NCI-H2227 (cell line): Measurements from ENCODE around the gene TMEM183A.

ENCODE experiments used
- DNase-seq: peaks from one replicate; lab custom pipeline; 2025; ENCODE audit not compliant: unreplicated experiment; lab: John Stamatoyannopoulos, UW

The TMEM183A gene

GRCh38 chr1:203028067-203028783, 21.1 kb downstream of the TMEM183A start:
- peak; percentile 27 for DNase-seq

GRCh38 chr1:203028784-203029553, 21.8 kb downstream of the TMEM183A start:
- peak; percentile 41 for DNase-seq

GRCh38 chr1:203031467-203031866, 24.3 kb downstream of the TMEM183A start:
- peak; percentile 14 for DNase-seq

GRCh38 chr1:203033287-203033686, 26.1 kb downstream of the TMEM183A start:
- no peak for DNase-seq

GRCh38 chr1:203033917-203034316, 26.7 kb downstream of the TMEM183A start:
- no peak for DNase-seq

GRCh38 chr1:203034422-203035110, 27.4 kb downstream of the TMEM183A start:
- DNase-seq: no peak

GRCh38 chr1:203035111-203036000, 28.2 kb downstream of the TMEM183A start:
- DNase-seq: peak; percentile 50

- no peak for DNase-seq
These were observed 29.0 kb downstream of the TMEM183A start for GRCh38 chr1:203036135-203036534.

GRCh38 chr1:203036537-203036936, 29.4 kb downstream of the TMEM183A start:
- DNase-seq: no peak

- no peak for DNase-seq
These were observed 30.5 kb downstream of the TMEM183A start for GRCh38 chr1:203037509-203038190.

- DNase-seq: no peak
These were observed 31.1 kb downstream of the TMEM183A start for GRCh38 chr1:203038217-203038741.

- DNase-seq: peak; percentile 86
These were observed 31.9 kb downstream of the TMEM183A start for GRCh38 chr1:203038891-203039608.

GRCh38 chr1:203039609-203040512, 32.7 kb downstream of the TMEM183A start:
- peak; percentile 49 for DNase-seq

GRCh38 chr1:203040513-203041275, 33.5 kb downstream of the TMEM183A start:
- no peak for DNase-seq

- DNase-seq: no peak
These were observed 34.3 kb downstream of the TMEM183A start for GRCh38 chr1:203041351-203041932.

- DNase-seq: no peak
These were observed 36.8 kb downstream of the TMEM183A start for GRCh38 chr1:203043830-203044545.
